Measurements from ENCODE around the gene FGF4. TPM values are rescaled to one million over a fixed set of nuclear protein-coding genes. Genes with fewer than 3 reads are reported as not detected.

The FGF4 gene
- total and polyA plus RNA-seq, 4 donors = not detected

- DNase-seq (ENCODE audit: low spot score) = no peak
- Histone ChIP-seq H3K36me3 (ENCODE audit: control insufficient read depth in 4 of 4, insufficient read depth in 3 of 4, low read depth in 1 of 4, low read length in 3 of 4) (no peaks in the 10 kb centered on the region), H3K4me3 (ENCODE audit: low read depth in 1 of 3, low read length in 3 of 3) (no peak overlapping the region), H3K9ac (ENCODE audit: low read depth in 1 of 2, low read length in 2 of 2) (no peak overlapping the region), H3K4me1 (ENCODE audit: control insufficient read depth in 4 of 4, insufficient read depth in 4 of 4, low read length in 3 of 4) (no peaks in the 10 kb centered on the region), H3K27ac (ENCODE audit: low read depth in 1 of 2, low read length in 2 of 2) (no peak overlapping the region), H3K9me3 (ENCODE audit: control insufficient read depth in 4 of 4, low read length in 3 of 4) (no peaks in the 10 kb centered on the region), H3K27me3 (ENCODE audit: control insufficient read depth in 4 of 4, insufficient read depth in 4 of 4, low read length in 3 of 4) (no peaks in the 10 kb centered on the region)
- 75% methylated on average over 7 of the region's 7 CpGs for WGBS
- TF ChIP-seq TAF1 (conservative IDR thresholded peaks at IDR 0.05) = no peak
- no peak for TF ChIP-seq HNF4A (conservative IDR thresholded peaks at IDR 0.05)
- TF ChIP-seq EGR1 (IDR thresholded peaks at IDR 0.05; ENCODE audit: low read depth in 2 of 2) = no peak
- no peak for TF ChIP-seq RXRA (IDR thresholded peaks at IDR 0.05)
- no peak for TF ChIP-seq HNF4G (IDR thresholded peaks at IDR 0.05)
- TF ChIP-seq FOXA2 (IDR thresholded peaks at IDR 0.05) = no peak
Measured at GRCh38 chr11:69744435-69744834, 30.7 kb downstream of the FGF4 start.

GRCh38 chr11:69734841-69735240 is 40.3 kb downstream of the FGF4 start:
- no peak for TF ChIP-seq HNF4G (IDR thresholded peaks at IDR 0.05)
- TF ChIP-seq EGR1 (IDR thresholded peaks at IDR 0.05; ENCODE audit: low read depth in 2 of 2) = no peak
- TF ChIP-seq NR2F2 (IDR thresholded peaks at IDR 0.05) = no peak
- no peak for TF ChIP-seq GABPA (IDR thresholded peaks at IDR 0.05 in 1 of 2, conservative IDR thresholded peaks at IDR 0.05 in 1 of 2)
- TF ChIP-seq REST (IDR thresholded peaks at IDR 0.05) = no peak
- no peak for TF ChIP-seq MAX (IDR thresholded peaks at IDR 0.05)
- Histone ChIP-seq H3K27ac (ENCODE audit: low read depth in 1 of 2, low read length in 2 of 2) (no peak overlapping the region), H3K27me3 (ENCODE audit: control insufficient read depth in 4 of 4, insufficient read depth in 4 of 4, low read length in 3 of 4) (no peaks in the 10 kb centered on the region), H3K4me3 (ENCODE audit: low read depth in 1 of 3, low read length in 3 of 3) (no peak overlapping the region), H3K4me1 (ENCODE audit: control insufficient read depth in 4 of 4, insufficient read depth in 4 of 4, low read length in 3 of 4) (no peaks in the 10 kb centered on the region), H3K36me3 (ENCODE audit: control insufficient read depth in 4 of 4, insufficient read depth in 3 of 4, low read depth in 1 of 4, low read length in 3 of 4) (no peaks in the 10 kb centered on the region), H3K9me3 (ENCODE audit: control insufficient read depth in 4 of 4, low read length in 3 of 4) (peaks cover 0 to 7% (median 2%) of the 10 kb centered on the region in 4 donors), H3K9ac (ENCODE audit: low read depth in 1 of 2, low read length in 2 of 2) (no peak overlapping the region)
- no peak for DNase-seq (ENCODE audit: low spot score)
- WGBS = 90% methylated on average over 3 of the region's 3 CpGs

- DNase-seq (ENCODE audit: low spot score) = no peak
- no peak overlapping the region for H3K4me3 ChIP-seq (ENCODE audit: low read depth in 1 of 3, low read length in 3 of 3)
- H3K9ac ChIP-seq (ENCODE audit: low read depth in 1 of 2, low read length in 2 of 2) = no peak overlapping the region
- no peak overlapping the region for H3K27ac ChIP-seq (ENCODE audit: low read depth in 1 of 2, low read length in 2 of 2)
- H3K36me3 ChIP-seq (ENCODE audit: control insufficient read depth in 4 of 4, insufficient read depth in 3 of 4, low read depth in 1 of 4, low read length in 3 of 4) = no peaks in the 10 kb centered on the region
- 92% methylated on average over 2 of the region's 2 CpGs for WGBS
- H3K27me3 ChIP-seq (ENCODE audit: control insufficient read depth in 4 of 4, insufficient read depth in 4 of 4, low read length in 3 of 4) = no peaks in the 10 kb centered on the region
- no peaks in the 10 kb centered on the region for H3K4me1 ChIP-seq (ENCODE audit: control insufficient read depth in 4 of 4, insufficient read depth in 4 of 4, low read length in 3 of 4)
- H3K9me3 ChIP-seq (ENCODE audit: control insufficient read depth in 4 of 4, low read length in 3 of 4) = peaks cover 0 to 7% (median 2%) of the 10 kb centered on the region in 4 donors
- no peak for TF ChIP-seq YY1 (IDR thresholded peaks at IDR 0.05)
- no peak for TF ChIP-seq RXRA (IDR thresholded peaks at IDR 0.05)
- TF ChIP-seq CTCF (IDR thresholded peaks at IDR 0.05; ENCODE audit: low read depth, low read length, missing input control) = no peak
- TF ChIP-seq FOXA1 (IDR thresholded peaks at IDR 0.05) = no peak
- no peak for TF ChIP-seq FOXA2 (IDR thresholded peaks at IDR 0.05)
- TF ChIP-seq JUND (IDR thresholded peaks at IDR 0.05) = no peak
- no peak for TF ChIP-seq ZBTB33 (IDR thresholded peaks at IDR 0.05)
- no peak for TF ChIP-seq SP1 (IDR thresholded peaks at IDR 0.05)
- no peak for TF ChIP-seq GABPA (IDR thresholded peaks at IDR 0.05 in 1 of 2, conservative IDR thresholded peaks at IDR 0.05 in 1 of 2)
- TF ChIP-seq HNF4G (IDR thresholded peaks at IDR 0.05) = no peak
- no peak for TF ChIP-seq HNF4A (conservative IDR thresholded peaks at IDR 0.05)
- no peak for TF ChIP-seq NR2F2 (IDR thresholded peaks at IDR 0.05)
- TF ChIP-seq TAF1 (conservative IDR thresholded peaks at IDR 0.05) = no peak
- TF ChIP-seq REST (IDR thresholded peaks at IDR 0.05) = no peak
- TF ChIP-seq EGR1 (IDR thresholded peaks at IDR 0.05; ENCODE audit: low read depth in 2 of 2) = no peak
Measured at GRCh38 chr11:69734367-69734766, 40.8 kb downstream of the FGF4 start.
